ENCODE data around the gene MACROD2.

DNA sequence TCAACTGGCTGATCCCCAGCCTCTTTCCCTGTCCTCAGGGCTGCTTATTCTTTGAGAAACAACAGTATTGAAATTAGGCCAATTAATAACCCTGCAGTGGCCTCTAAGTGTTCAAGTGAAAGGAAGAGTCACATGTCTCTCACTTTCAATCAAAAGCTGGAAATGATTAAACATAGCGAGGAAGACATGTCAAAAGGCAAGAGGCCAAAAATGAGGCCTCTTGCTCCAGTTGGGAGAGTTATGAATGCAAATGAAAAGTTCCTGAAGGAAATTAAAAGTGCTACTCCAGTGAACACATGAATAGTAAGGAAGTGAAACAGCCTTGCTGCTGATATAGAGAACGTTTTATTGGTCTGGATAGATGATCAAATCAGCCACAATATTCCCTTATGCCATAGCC, 131.5 kb downstream of the MACROD2 start:
- TF ChIP-seq, protein P1, sequence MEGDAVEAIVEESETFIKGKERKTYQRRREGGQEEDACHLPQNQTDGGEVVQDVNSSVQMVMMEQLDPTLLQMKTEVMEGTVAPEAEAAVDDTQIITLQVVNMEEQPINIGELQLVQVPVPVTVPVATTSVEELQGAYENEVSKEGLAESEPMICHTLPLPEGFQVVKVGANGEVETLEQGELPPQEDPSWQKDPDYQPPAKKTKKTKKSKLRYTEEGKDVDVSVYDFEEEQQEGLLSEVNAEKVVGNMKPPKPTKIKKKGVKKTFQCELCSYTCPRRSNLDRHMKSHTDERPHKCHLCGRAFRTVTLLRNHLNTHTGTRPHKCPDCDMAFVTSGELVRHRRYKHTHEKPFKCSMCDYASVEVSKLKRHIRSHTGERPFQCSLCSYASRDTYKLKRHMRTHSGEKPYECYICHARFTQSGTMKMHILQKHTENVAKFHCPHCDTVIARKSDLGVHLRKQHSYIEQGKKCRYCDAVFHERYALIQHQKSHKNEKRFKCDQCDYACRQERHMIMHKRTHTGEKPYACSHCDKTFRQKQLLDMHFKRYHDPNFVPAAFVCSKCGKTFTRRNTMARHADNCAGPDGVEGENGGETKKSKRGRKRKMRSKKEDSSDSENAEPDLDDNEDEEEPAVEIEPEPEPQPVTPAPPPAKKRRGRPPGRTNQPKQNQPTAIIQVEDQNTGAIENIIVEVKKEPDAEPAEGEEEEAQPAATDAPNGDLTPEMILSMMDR (IDR thresholded peaks at IDR 0.05): no peak
- no peak for TF ChIP-seq POLR2A (IDR thresholded peaks at IDR 0.05)
